ENCODE data around the gene SPARCL1.

DNA sequence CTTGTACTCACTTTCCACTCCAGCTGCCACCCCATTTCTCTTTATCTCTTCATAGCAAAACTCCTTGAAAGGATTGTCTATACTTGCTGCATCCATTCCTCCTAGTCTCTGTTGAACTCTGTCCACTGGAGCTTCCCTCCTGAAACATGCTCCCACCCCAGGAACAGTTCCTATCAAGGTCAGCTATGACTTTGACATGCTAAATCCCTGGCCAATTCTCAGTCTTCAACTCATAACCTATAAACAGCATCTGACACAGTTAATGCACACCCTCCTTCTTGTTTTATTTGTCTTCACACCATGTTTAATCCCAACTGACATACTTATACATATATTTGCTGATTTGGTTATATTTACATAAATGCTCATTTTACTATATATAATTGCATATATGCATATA is 47.8 kb downstream of the SPARCL1 start:
- TF ChIP-seq TOE1 (IDR thresholded peaks at IDR 0.05; ENCODE audit: borderline replicate concordance) (no peak), TOE1 (CRISPR knock-in tag; IDR thresholded peaks at IDR 0.05; ENCODE audit: borderline replicate concordance, low read depth) (no peak), POLR2A (conservative IDR thresholded peaks at IDR 0.05) (no peak), ZC3H11A (IDR thresholded peaks at IDR 0.05; ENCODE audit: low read depth, low read length) (no peak)
- TF ChIP-seq, protein P1, sequence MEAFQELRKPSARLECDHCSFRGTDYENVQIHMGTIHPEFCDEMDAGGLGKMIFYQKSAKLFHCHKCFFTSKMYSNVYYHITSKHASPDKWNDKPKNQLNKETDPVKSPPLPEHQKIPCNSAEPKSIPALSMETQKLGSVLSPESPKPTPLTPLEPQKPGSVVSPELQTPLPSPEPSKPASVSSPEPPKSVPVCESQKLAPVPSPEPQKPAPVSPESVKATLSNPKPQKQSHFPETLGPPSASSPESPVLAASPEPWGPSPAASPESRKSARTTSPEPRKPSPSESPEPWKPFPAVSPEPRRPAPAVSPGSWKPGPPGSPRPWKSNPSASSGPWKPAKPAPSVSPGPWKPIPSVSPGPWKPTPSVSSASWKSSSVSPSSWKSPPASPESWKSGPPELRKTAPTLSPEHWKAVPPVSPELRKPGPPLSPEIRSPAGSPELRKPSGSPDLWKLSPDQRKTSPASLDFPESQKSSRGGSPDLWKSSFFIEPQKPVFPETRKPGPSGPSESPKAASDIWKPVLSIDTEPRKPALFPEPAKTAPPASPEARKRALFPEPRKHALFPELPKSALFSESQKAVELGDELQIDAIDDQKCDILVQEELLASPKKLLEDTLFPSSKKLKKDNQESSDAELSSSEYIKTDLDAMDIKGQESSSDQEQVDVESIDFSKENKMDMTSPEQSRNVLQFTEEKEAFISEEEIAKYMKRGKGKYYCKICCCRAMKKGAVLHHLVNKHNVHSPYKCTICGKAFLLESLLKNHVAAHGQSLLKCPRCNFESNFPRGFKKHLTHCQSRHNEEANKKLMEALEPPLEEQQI (IDR thresholded peaks at IDR 0.05), result no peak
- TF ChIP-seq, protein P2, sequence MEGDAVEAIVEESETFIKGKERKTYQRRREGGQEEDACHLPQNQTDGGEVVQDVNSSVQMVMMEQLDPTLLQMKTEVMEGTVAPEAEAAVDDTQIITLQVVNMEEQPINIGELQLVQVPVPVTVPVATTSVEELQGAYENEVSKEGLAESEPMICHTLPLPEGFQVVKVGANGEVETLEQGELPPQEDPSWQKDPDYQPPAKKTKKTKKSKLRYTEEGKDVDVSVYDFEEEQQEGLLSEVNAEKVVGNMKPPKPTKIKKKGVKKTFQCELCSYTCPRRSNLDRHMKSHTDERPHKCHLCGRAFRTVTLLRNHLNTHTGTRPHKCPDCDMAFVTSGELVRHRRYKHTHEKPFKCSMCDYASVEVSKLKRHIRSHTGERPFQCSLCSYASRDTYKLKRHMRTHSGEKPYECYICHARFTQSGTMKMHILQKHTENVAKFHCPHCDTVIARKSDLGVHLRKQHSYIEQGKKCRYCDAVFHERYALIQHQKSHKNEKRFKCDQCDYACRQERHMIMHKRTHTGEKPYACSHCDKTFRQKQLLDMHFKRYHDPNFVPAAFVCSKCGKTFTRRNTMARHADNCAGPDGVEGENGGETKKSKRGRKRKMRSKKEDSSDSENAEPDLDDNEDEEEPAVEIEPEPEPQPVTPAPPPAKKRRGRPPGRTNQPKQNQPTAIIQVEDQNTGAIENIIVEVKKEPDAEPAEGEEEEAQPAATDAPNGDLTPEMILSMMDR (IDR thresholded peaks at IDR 0.05 in 2 of 3, conservative IDR thresholded peaks at IDR 0.05 in 1 of 3; ENCODE audit: insufficient read depth in 2 of 3, low read depth in 1 of 3, low read length in 3 of 3), result no peak
- TF ChIP-seq, protein P3, sequence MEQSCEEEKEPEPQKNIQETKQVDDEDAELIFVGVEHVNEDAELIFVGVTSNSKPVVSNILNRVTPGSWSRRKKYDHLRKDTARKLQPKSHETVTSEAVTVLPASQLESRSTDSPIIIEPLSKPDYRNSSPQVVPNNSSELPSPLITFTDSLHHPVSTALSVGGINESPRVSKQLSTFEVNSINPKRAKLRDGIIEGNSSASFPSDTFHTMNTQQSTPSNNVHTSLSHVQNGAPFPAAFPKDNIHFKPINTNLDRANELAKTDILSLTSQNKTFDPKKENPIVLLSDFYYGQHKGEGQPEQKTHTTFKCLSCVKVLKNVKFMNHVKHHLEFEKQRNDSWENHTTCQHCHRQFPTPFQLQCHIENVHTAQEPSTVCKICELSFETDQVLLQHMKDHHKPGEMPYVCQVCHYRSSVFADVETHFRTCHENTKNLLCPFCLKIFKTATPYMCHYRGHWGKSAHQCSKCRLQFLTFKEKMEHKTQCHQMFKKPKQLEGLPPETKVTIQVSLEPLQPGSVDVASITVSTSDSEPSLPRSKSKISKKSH (CRISPR knock-in tag; IDR thresholded peaks at IDR 0.05), result no peak

All from K562 (cell line).